Choroid plexus epithelial cell (primary cell): ENCODE data around the gene SLC26A11.

Experiments used
- DNase-seq: peaks from one replicate; pipeline ENCODE4 v3.0.0-alpha.2; 2010; ENCODE audit warnings: low read depth
- H3K4me3 ChIP-seq: 2 replicates; pipeline ENCODE4 v1.5.1; 2011; ENCODE audit warnings: low read depth, mild to moderate bottlenecking, control low read depth, low read length, moderate library complexity
- TF ChIP-seq, protein P1 (sequence below): conservative IDR thresholded peaks from 2 replicates; pipeline ENCODE4 v1.5.1; 2011; ENCODE audit warnings: low read depth, mild to moderate bottlenecking, control low read depth, inconsistent platforms, low read length, moderate library complexity

SLC26A11 gene

DNA sequence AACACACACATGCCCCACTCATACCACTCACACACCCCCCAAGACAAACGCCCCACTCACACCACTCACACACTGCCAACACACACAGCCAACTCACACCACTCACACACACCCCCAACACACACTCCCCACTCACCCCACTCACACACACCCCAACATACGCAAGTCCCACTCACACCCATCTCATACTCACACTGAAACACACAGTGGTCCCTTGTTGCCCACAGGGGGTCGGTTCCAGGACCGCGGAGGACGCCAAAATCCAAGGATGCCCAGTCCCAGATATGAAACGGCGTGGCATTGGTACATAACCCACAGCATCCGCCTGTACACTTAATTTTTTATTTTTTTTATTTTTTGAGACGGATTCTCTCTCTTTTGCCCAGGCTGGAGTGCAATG, 61.3 kb downstream of the SLC26A11 start:
- DNase-seq = no peak
- TF ChIP-seq, protein P1, sequence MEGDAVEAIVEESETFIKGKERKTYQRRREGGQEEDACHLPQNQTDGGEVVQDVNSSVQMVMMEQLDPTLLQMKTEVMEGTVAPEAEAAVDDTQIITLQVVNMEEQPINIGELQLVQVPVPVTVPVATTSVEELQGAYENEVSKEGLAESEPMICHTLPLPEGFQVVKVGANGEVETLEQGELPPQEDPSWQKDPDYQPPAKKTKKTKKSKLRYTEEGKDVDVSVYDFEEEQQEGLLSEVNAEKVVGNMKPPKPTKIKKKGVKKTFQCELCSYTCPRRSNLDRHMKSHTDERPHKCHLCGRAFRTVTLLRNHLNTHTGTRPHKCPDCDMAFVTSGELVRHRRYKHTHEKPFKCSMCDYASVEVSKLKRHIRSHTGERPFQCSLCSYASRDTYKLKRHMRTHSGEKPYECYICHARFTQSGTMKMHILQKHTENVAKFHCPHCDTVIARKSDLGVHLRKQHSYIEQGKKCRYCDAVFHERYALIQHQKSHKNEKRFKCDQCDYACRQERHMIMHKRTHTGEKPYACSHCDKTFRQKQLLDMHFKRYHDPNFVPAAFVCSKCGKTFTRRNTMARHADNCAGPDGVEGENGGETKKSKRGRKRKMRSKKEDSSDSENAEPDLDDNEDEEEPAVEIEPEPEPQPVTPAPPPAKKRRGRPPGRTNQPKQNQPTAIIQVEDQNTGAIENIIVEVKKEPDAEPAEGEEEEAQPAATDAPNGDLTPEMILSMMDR = no peak
- no peak overlapping the region for H3K4me3 ChIP-seq

DNA sequence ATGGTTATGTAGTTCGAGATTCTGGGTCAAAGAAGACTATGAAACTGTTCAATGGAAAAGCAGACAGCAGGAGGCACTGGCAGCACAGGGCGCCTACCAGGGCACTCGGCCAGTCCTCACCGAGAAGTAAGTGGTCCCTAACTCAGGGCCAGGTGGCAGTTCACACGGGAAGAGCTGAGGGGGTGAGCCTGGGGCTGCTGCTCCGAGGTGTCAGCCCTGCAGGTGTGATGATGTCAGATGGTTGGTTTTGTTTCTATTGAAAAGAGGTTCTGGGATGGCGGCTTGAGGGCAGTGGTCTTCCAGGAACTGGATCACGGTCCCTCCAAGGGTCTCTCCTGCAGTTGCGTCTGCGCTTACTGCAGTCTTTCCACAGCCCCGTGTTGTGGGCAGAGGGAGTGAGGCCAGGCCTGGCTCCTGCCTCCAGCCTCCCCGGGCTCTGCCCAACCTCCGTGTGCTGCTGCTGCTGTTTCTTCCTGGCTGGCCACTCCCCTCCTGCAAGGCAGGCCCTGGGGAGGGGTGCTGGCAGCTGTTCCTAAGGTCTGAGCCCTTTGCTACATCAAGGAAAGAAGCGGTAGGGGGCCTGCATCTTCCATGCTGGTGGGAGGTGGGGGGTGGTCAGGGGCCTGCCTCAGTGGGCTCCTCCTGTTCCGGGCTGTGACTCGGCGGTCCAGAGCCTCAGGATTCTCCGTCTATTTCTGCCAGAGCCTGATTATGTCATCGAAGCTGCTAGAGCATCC, 63.1 kb downstream of the SLC26A11 start:
- TF ChIP-seq, protein P1 = no peak
- DNase-seq = no peak
- H3K4me3 ChIP-seq = no peak overlapping the region

DNA sequence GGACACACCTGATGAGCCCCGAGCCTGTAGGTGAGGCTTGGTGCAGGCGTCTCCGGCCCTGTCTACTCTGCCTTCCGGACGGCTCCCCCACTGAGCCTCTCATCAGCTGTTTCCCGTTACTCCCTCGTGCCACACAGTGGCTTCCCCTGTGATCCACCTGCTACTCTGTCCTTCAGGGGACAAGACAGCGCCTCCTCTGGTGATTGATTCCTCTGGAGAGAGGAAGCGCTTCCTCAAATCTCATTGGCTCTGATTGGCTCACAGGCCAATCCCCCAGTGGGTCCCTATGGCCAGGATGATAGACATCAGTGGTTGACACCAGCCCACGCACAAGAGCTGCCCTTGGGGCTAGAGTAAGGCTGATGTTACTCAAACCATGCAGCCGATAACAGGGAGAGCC, 64.4 kb downstream of the SLC26A11 start:
- DNase-seq = no peak

DNA sequence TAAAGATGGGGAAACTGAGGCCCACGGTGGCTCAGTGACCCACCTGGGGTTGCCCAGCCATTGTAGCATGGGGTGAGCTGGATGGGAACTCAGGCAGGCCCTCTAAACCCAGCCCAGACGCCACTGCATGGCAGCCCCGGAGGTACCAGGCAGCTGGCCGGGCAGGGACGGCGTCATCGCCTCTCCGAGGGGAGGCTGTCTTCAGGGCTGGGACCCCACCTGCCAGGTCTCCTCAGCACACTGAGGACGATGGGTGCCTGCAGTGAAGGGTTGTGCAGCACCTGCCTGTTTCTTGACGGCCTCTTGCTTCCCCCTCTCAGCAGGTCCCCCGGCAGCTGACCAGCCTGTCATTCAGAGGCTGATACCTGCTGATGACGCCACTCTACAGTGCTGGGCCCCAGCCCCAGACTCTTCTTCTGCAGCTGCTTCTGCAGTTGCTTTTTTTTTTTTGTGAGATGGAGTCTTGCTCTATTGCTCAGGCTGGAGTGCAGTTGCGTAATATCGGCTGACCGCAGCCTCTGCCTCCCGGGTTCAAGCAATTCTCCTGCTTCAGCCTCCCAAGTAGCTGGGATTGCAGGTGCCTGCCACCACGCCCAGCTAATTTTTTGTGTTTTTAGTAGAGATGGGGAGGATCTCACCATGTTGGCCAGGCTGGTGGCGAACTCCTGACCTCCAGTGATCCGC, 65.2 kb downstream of the SLC26A11 start:
- no peak overlapping the region for H3K4me3 ChIP-seq
- TF ChIP-seq, protein P1 = no peak

More for the DNA sequence above, 64.4 kb downstream of the SLC26A11 start:
- TF ChIP-seq, protein P1 = peak; percentile 11
- no peak overlapping the region for H3K4me3 ChIP-seq

DNA sequence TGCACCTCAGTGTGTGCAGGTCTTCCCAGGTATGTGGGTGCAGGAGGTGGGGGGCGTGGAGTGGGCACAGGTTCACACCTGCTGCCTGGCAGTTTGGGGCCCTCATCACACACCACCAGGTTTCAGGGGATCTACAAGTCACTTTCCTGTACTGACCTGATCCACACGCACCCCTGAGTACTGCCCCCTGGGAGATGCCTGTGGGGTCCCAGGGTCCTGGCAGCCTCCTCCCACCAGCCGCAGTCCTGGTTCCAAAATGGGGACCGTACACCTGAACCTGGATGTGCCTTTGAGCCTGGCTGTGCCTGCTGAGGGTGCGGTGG, 66.4 kb downstream of the SLC26A11 start:
- no peak overlapping the region for H3K4me3 ChIP-seq
- TF ChIP-seq, protein P1 = no peak
- no peak for DNase-seq

More for the DNA sequence above, 65.2 kb downstream of the SLC26A11 start:
- no peak for DNase-seq

DNA sequence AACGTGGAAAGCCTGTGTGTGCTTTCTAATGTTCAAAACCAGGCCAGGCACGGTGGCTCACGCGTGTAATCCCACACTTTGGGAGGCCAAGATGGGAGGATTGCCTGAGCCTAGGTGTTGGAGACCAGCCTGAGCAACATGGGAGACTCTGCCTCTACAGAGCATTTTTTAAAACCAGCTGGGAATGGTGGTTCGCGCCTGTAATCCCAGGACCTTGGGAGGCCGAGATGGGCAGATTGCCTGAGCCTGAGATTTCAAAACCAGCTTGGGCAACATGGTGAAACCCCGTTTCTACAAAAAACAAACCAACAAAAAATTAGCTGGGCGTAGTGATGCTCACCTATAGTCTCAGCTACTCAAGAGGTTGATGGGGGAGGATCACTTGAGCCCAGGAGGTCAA, 66.8 kb downstream of the SLC26A11 start:
- DNase-seq = no peak
- TF ChIP-seq, protein P1 = no peak
- no peak overlapping the region for H3K4me3 ChIP-seq
